ENCODE results near the gene HLA-DOA.

The HLA-DOA gene

GRCh38 chr6:32984622-32985389, 24.6 kb downstream of the HLA-DOA start:
- no peak overlapping the region for H3K27ac ChIP-seq (ENCODE audit: poor library complexity, severe bottlenecking)
- H3K27me3 ChIP-seq (ENCODE audit: insufficient read depth, poor library complexity, severe bottlenecking): no peaks in the 10 kb centered on the region
- ATAC-seq (ENCODE audit: low read depth) (peak; percentile 69), DNase-seq (ENCODE audit: low spot score) (peak; percentile 88)
- no peaks in the 10 kb centered on the region for H3K4me1 ChIP-seq (ENCODE audit: insufficient read depth, poor library complexity, severe bottlenecking)
- no peak overlapping the region for H3K4me3 ChIP-seq (ENCODE audit: severe bottlenecking)
- H3K36me3 ChIP-seq (ENCODE audit: low read depth): peaks cover 19% of the 10 kb centered on the region
- peak; percentile 94 for TF ChIP-seq CTCF (IDR thresholded peaks at IDR 0.05; ENCODE audit: poor library complexity, severe bottlenecking)
- no peaks in the 10 kb centered on the region for H3K9me3 ChIP-seq (ENCODE audit: severe bottlenecking)

GRCh38 chr6:32983964-32984621, 25.3 kb downstream of the HLA-DOA start:
- no peaks in the 10 kb centered on the region for H3K9me3 ChIP-seq (ENCODE audit: severe bottlenecking)
- no peak for TF ChIP-seq CTCF (IDR thresholded peaks at IDR 0.05; ENCODE audit: poor library complexity, severe bottlenecking)
- peaks cover 26% of the 10 kb centered on the region for H3K36me3 ChIP-seq (ENCODE audit: low read depth)
- no peaks in the 10 kb centered on the region for H3K4me1 ChIP-seq (ENCODE audit: insufficient read depth, poor library complexity, severe bottlenecking)
- H3K27me3 ChIP-seq (ENCODE audit: insufficient read depth, poor library complexity, severe bottlenecking): no peaks in the 10 kb centered on the region
- no peak overlapping the region for H3K27ac ChIP-seq (ENCODE audit: poor library complexity, severe bottlenecking)
- H3K4me3 ChIP-seq (ENCODE audit: severe bottlenecking): no peak overlapping the region
- ATAC-seq (ENCODE audit: low read depth) (peak; percentile 7), DNase-seq (ENCODE audit: low spot score) (no peak)

GRCh38 chr6:32983493-32983848, 25.9 kb downstream of the HLA-DOA start:
- no peaks in the 10 kb centered on the region for H3K4me1 ChIP-seq (ENCODE audit: insufficient read depth, poor library complexity, severe bottlenecking)
- H3K4me3 ChIP-seq (ENCODE audit: severe bottlenecking): no peak overlapping the region
- no peaks in the 10 kb centered on the region for H3K9me3 ChIP-seq (ENCODE audit: severe bottlenecking)
- no peak for DNase-seq (ENCODE audit: low spot score)
- TF ChIP-seq CTCF (IDR thresholded peaks at IDR 0.05; ENCODE audit: poor library complexity, severe bottlenecking): no peak
- H3K27me3 ChIP-seq (ENCODE audit: insufficient read depth, poor library complexity, severe bottlenecking): no peaks in the 10 kb centered on the region
- peaks cover 32% of the 10 kb centered on the region for H3K36me3 ChIP-seq (ENCODE audit: low read depth)
- peak overlapping the region; percentile 9 for H3K27ac ChIP-seq (ENCODE audit: poor library complexity, severe bottlenecking)
- ATAC-seq (ENCODE audit: low read depth): peak; percentile 21

GRCh38 chr6:32982702-32983492, 26.5 kb downstream of the HLA-DOA start:
- peaks cover 38% of the 10 kb centered on the region for H3K36me3 ChIP-seq (ENCODE audit: low read depth)
- H3K4me3 ChIP-seq (ENCODE audit: severe bottlenecking): no peak overlapping the region
- H3K27me3 ChIP-seq (ENCODE audit: insufficient read depth, poor library complexity, severe bottlenecking): no peaks in the 10 kb centered on the region
- TF ChIP-seq CTCF (IDR thresholded peaks at IDR 0.05; ENCODE audit: poor library complexity, severe bottlenecking): no peak
- peak overlapping the region; percentile 9 for H3K27ac ChIP-seq (ENCODE audit: poor library complexity, severe bottlenecking)
- DNase-seq (ENCODE audit: low spot score): no peak
- H3K4me1 ChIP-seq (ENCODE audit: insufficient read depth, poor library complexity, severe bottlenecking): no peaks in the 10 kb centered on the region
- H3K9me3 ChIP-seq (ENCODE audit: severe bottlenecking): no peaks in the 10 kb centered on the region
- peak; percentile 8 for ATAC-seq (ENCODE audit: low read depth)
